ENCODE results near the gene NMU. TPM values are rescaled to one million over a fixed set of nuclear protein-coding genes. Genes with fewer than 3 reads are reported as not detected.
A peak's percentile ranks its signal among the peaks of the same experiment; 100 is the strongest.

NMU gene
- total and polyA plus RNA-seq, 2 of the 4 experiments (the other 2 are of a cell fraction): not detected

DNA sequence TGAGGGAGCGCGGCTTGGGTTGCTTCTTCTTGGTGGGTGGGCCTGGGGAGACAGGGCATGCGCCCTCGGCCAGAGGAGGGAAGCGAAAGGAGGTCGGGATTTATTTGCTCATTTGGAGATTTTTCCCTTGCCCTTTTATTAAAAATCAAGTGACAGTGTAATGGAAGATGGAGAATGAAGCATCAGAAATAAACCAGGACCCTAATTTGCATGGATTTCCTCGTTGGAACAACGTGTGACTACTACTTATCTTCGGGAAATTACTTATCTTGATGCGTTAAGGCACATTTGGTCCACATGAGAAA lies 88.7 kb downstream of the NMU start:
- H2AK5ac ChIP-seq (ENCODE audit: low read depth, low read length): peak overlapping the region; percentile 27; the same call in 1 of the 2 replicates
- WGBS, 2 experiments (ENCODE audit: extremely low coverage in 2 of 2, insufficient read length in 1 of 2): 0% methylated on average over 2 of the region's 10 CpGs; no CpG with 5 or more reads in 1 of the 2 experiments
- peak overlapping the region; percentile 75 for H3K27ac ChIP-seq (ENCODE audit: insufficient read depth, low read length)
- ATAC-seq (ENCODE audit: low read depth): peak; percentile 19
- peak overlapping the region; percentile 62 for H3K4me3 ChIP-seq (ENCODE audit: insufficient read depth, low read depth, low read length)
- H3K4ac ChIP-seq (ENCODE audit: low read depth, low read length): peak overlapping the region; percentile 93
- no peaks in the 10 kb centered on the region for H3K27me3 ChIP-seq (ENCODE audit: control insufficient read depth, insufficient read depth, low read length)
- H2BK20ac ChIP-seq (ENCODE audit: low read depth, low read length): no peak overlapping the region
- H3K4me1 ChIP-seq (ENCODE audit: control insufficient read depth, insufficient read depth, low read length): peaks cover 5% of the 10 kb centered on the region; the same call in 1 of the 2 replicates
- peak overlapping the region; percentile 90 for H3K56ac ChIP-seq (ENCODE audit: extremely low read depth, insufficient read depth, low read length)
- peak overlapping the region; percentile 68 for H2BK5ac ChIP-seq (ENCODE audit: low read depth, low read length, poor library complexity, severe bottlenecking)
- peak overlapping the region; percentile 36; the same call in 1 of the 2 replicates for H2BK120ac ChIP-seq (ENCODE audit: low read depth, low read length)
- DNase-seq: no peak
- H2AFZ ChIP-seq (replicated peaks; ENCODE audit: low read length, poor library complexity): peak overlapping the region; percentile 87
- dilution Hi-C loops (cut with HindIII; ENCODE audit: low sequenced_read_pairs, unreplicated experiment): no loop called here
- peak overlapping the region; percentile 67; the same call in 1 of the 2 replicates for H4K91ac ChIP-seq (ENCODE audit: insufficient read depth, low read depth, low read length)
- H2BK15ac ChIP-seq (ENCODE audit: low read depth, low read length): peak overlapping the region; percentile 30; the same call in 1 of the 3 replicates
- H3K36me3 ChIP-seq (ENCODE audit: control insufficient read depth, insufficient read depth, low read length): no peaks in the 10 kb centered on the region
- H3K14ac ChIP-seq (replicated peaks; ENCODE audit: low read depth, low read length): peak overlapping the region; percentile 95
- H3K4me2 ChIP-seq (ENCODE audit: low read depth, low read length): peak overlapping the region; percentile 89
- ChIA-PET POLR2A (ENCODE audit: unreplicated experiment) (no interaction called here), CTCF (interaction anchor here (1.7 kb wide), 1 partner anchor 12 kb away, joined by 6 read pairs; no protein-coding TSS in a partner anchor)
- intact Hi-C loops (cut with micrococcal nuclease): loop anchor here (2.0 to 10.0 kb wide), 3 partner anchors 53 to 201 kb away; partner anchors contain the start of gene SRD5A3
- H4K20me1 ChIP-seq (ENCODE audit: insufficient read depth, low read length): peaks cover 6% of the 10 kb centered on the region; the same call in 1 of the 2 replicates
- peaks cover 4 to 17% of the 10 kb centered on the region in 2 experiments for H3K79me1 ChIP-seq (ENCODE audit: low read depth in 1 of 2, low read length in 2 of 2)
- peak overlapping the region; percentile 67; the same call in 1 of the 2 replicates for H3K18ac ChIP-seq (ENCODE audit: low read depth, low read length)
- peak overlapping the region; percentile 39 to 60 for H4K8ac ChIP-seq (ENCODE audit: low read depth in 2 of 2, low read length in 2 of 2)
- no TSS peak for BruUV-seq (replicated peaks)
- H3K9ac ChIP-seq (ENCODE audit: low read depth, low read length): peak overlapping the region; percentile 64
- peak overlapping the region; percentile 92 for H3K23ac ChIP-seq (ENCODE audit: low read depth, low read length)
- H4K5ac ChIP-seq (ENCODE audit: low read depth, low read length): peak overlapping the region; percentile 44; the same call in 1 of the 2 replicates
- in situ Hi-C loops (cut with MboI; ENCODE audit: low sequenced_read_pairs): loop anchor here (5.0 to 25.0 kb wide), 2 partner anchors 100 to 1260 kb away; no protein-coding TSS in a partner anchor
- peaks cover 4% of the 10 kb centered on the region for H3K9me1 ChIP-seq (ENCODE audit: insufficient read depth, low read length)
- H3K9me3 ChIP-seq (ENCODE audit: control insufficient read depth, insufficient read depth, low read length): no peaks in the 10 kb centered on the region
- no peak for TF ChIP-seq NFE2L2 (IDR thresholded peaks at IDR 0.05; ENCODE audit: low read depth, low read length)
- TF ChIP-seq RCOR1 (IDR thresholded peaks at IDR 0.05; ENCODE audit: insufficient replicate concordance, low read length): no peak
- no peak for TF ChIP-seq FOS (IDR thresholded peaks at IDR 0.05; ENCODE audit: low read depth, low read length)
- no peak for TF ChIP-seq MXI1 (IDR thresholded peaks at IDR 0.05; ENCODE audit: borderline replicate concordance, low read depth, low read length)
- TF ChIP-seq RAD21 (IDR thresholded peaks at IDR 0.05; ENCODE audit: low read length): no peak
- TF ChIP-seq POLR2A (IDR thresholded peaks at IDR 0.05; ENCODE audit: low read depth, low read length): no peak
- TF ChIP-seq MAZ (IDR thresholded peaks at IDR 0.05; ENCODE audit: borderline replicate concordance, low read depth, low read length): no peak
- no peak for TF ChIP-seq BHLHE40 (IDR thresholded peaks at IDR 0.05; ENCODE audit: low read depth, low read length)
- TF ChIP-seq USF2 (IDR thresholded peaks at IDR 0.05; ENCODE audit: low read depth, low read length): no peak
- H2AK9ac ChIP-seq (replicated peaks; ENCODE audit: low read depth, low read length, poor library complexity): peak overlapping the region; percentile 85
